ENCODE measurements around the gene SLC35E4. TPM values are rescaled to one million over a fixed set of nuclear protein-coding genes. Genes with fewer than 3 reads are reported as not detected.

Gene SLC35E4
- total and polyA plus RNA-seq, 2 donors (not counting 1 experiment from before 2014, with no cell fraction given), result 0.39 to 3.4 TPM

DNA sequence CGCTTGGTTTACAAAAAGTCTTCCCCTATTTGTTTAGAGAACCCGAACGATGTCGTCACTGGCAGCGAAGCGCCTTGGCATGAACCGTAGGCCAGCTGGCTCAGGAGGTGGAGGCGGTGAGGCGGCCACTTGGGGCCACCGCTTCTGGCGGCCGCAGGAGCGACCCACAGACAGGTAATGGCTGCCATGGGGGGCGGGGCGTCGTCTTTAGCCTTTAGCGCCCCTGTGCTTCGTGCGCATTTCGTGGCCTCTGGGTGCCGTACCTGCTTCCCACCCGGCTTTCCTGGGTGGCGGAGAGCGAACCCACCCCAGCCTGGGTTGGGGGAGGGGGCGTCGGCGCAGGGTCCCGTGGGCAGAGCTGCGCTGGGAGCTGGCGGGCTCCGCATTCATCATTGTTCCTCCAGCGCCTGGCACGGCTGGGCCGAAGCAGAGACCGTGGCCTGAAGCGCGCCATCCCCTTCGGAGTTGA lies 58.6 kb downstream of the SLC35E4 start:
- under 1% methylated on average over 38 of the region's 38 CpGs for WGBS (ENCODE audit: insufficient coverage)
- Mint-ChIP-seq H3K4me1 (peaks cover 7% of the 10 kb centered on the region), H3K27me3 (peaks cover 46% of the 10 kb centered on the region), H3K27ac (no peak overlapping the region), H3K9me3 (ENCODE audit: insufficient read depth) (no peaks in the 10 kb centered on the region), H3K4me3 (peak overlapping the region; percentile 93)
- Histone ChIP-seq H4K20me1 (ENCODE audit: control insufficient read depth, insufficient read depth, low read length, poor library complexity, severe bottlenecking) (no peaks in the 10 kb centered on the region), H3K4me1 (ENCODE audit: control insufficient read depth in 2 of 2, insufficient read depth in 2 of 2, low read length in 2 of 2) (peaks cover 7 to 12% of the 10 kb centered on the region in 2 donors), H3K27ac (ENCODE audit: low read length in 2 of 2) (peak overlapping the region in 1 of 2 donors; percentile 23), H3K9me3 (ENCODE audit: control extremely low read depth in 1 of 3, control insufficient read depth in 2 of 3, insufficient read depth in 1 of 3, low read length in 2 of 3) (no peaks in the 10 kb centered on the region), H3K9ac (ENCODE audit: low read length) (peak overlapping the region; percentile 68), H3K4me3 (ENCODE audit: control extremely low read depth in 1 of 5, extremely low read depth in 1 of 5, insufficient read depth in 1 of 5, low read depth in 2 of 5, low read length in 4 of 5) (peak overlapping the region in 4 of 5 experiments; percentile 49 to 72 (median 61)), H2AFZ (ENCODE audit: insufficient read depth, low read depth, low read length, poor library complexity, severe bottlenecking) (peak overlapping the region; percentile 91), H3K4me2 (replicated peaks; ENCODE audit: low read depth, low read length, poor library complexity, severe bottlenecking) (peak overlapping the region; percentile 96), H3K79me2 (ENCODE audit: control insufficient read depth, insufficient read depth, low read length) (no peaks in the 10 kb centered on the region), H3K27me3 (replicated peaks in 1 of 4; ENCODE audit: control extremely low read depth in 1 of 4, control insufficient read depth in 3 of 4, insufficient read depth in 4 of 4, low read length in 3 of 4) (peaks cover 0 to 38% (median 12%) of the 10 kb centered on the region in 4 experiments), H3K36me3 (replicated peaks in 1 of 2; ENCODE audit: control extremely low read depth in 1 of 2, control insufficient read depth in 1 of 2, extremely low read depth in 1 of 2, insufficient read depth in 2 of 2, low read length in 1 of 2) (no peaks in the 10 kb centered on the region)
- intact Hi-C loops (cut with micrococcal nuclease), result loop anchor here (1.0 to 2.0 kb wide), 2 partner anchors 26 to 87 kb away; partner anchors contain the start of gene TCN2
- ChIA-PET CTCF (interaction anchor here (0.7 to 1.6 kb wide), 2 partner anchors 226 to 799 kb away, joined by 3 read pairs; no protein-coding TSS in a partner anchor), POLR2A (no interaction called here)
- DNase-seq (peak; percentile 72), ATAC-seq (ENCODE audit: low read depth) (peak; percentile 73)
- TF ChIP-seq EZH2 (IDR thresholded peaks at IDR 0.05; ENCODE audit: borderline replicate concordance, insufficient read depth, low read depth, low read length, poor library complexity, severe bottlenecking), result no peak

DNA sequence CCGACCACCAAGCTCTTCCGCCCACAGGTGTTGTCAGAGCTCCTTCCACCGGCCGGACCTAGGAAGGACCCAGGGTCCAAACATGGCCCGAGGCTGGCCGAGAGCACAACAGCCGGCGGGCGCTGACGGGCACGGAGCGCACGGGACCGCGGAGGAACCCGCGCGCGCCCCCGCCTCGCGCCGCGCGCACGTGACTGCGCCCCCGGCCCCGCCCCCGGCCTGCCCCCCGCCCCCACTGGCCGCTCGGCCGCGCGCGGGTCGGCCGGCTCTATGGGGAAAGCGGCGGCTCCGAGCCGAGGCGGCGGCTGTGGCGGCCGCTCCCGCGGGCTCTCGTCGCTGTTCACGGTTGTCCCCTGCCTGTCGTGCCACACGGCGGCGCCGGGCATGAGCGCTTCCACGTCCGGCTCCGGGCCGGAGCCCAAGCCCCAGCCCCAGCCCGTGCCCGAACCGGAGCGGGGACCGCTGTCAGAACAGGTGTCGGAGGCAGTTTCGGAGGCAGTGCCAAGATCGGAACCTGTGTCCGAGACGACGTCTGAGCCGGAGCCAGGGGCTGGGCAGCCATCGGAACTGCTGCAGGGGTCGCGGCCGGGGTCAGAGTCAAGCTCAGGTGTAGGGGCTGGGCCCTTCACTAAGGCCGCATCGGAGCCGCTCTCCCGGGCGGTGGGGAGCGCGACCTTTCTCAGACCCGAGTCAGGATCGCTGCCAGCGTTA lies 59.2 kb downstream of the SLC35E4 start, which contains the start of gene OSBP2:
OSBP2 (plus strand) TSS at position 235 of the 711 bp plus-strand sequence; CDS start at position 271, 36 bp downstream.
- POLR2A ChIA-PET, result no interaction called here
- CTCF ChIA-PET, result interaction anchor here (1.6 kb wide), 1 partner anchor 225 kb away, joined by 3 read pairs; no protein-coding TSS in a partner anchor
- peak within 1 kb of the TSS in 1 of 2 donors; percentile 23 for H3K27ac ChIP-seq (ENCODE audit: low read length in 2 of 2)

More for the DNA sequence above, 59.2 kb downstream of the SLC35E4 start, which contains the start of gene OSBP2:
- Mint-ChIP-seq H3K4me1 (peaks cover 7% of the 10 kb centered on the region), H3K4me3 (peak within 1 kb of the TSS; percentile 93), H3K27ac (no peak within 1 kb of the TSS), H3K27me3 (peaks cover 46% of the 10 kb centered on the region), H3K9me3 (ENCODE audit: insufficient read depth) (no peaks in the 10 kb centered on the region)
- intact Hi-C loops (cut with micrococcal nuclease), result loop anchor here (1.0 to 2.0 kb wide), 2 partner anchors 26 to 88 kb away; partner anchors contain the start of gene TCN2
- ATAC-seq (ENCODE audit: low read depth) (peak; percentile 57), DNase-seq (peak; percentile 52)
- Histone ChIP-seq H3K9me3 (ENCODE audit: control extremely low read depth in 1 of 3, control insufficient read depth in 2 of 3, insufficient read depth in 1 of 3, low read length in 2 of 3) (no peaks in the 10 kb centered on the region), H3K4me3 (ENCODE audit: control extremely low read depth in 1 of 5, extremely low read depth in 1 of 5, insufficient read depth in 1 of 5, low read depth in 2 of 5, low read length in 4 of 5) (peak within 1 kb of the TSS in 4 of 5 experiments; percentile 49 to 72 (median 61)), H3K36me3 (replicated peaks in 1 of 2; ENCODE audit: control extremely low read depth in 1 of 2, control insufficient read depth in 1 of 2, extremely low read depth in 1 of 2, insufficient read depth in 2 of 2, low read length in 1 of 2) (no peaks in the 10 kb centered on the region), H3K9ac (ENCODE audit: low read length) (peak within 1 kb of the TSS; percentile 68), H3K4me2 (replicated peaks; ENCODE audit: low read depth, low read length, poor library complexity, severe bottlenecking) (peak within 1 kb of the TSS; percentile 96), H2AFZ (ENCODE audit: insufficient read depth, low read depth, low read length, poor library complexity, severe bottlenecking) (peak within 1 kb of the TSS; percentile 91), H3K4me1 (ENCODE audit: control insufficient read depth in 2 of 2, insufficient read depth in 2 of 2, low read length in 2 of 2) (peaks cover 7 to 12% of the 10 kb centered on the region in 2 donors), H4K20me1 (ENCODE audit: control insufficient read depth, insufficient read depth, low read length, poor library complexity, severe bottlenecking) (no peaks in the 10 kb centered on the region), H3K27me3 (replicated peaks in 1 of 4; ENCODE audit: control extremely low read depth in 1 of 4, control insufficient read depth in 3 of 4, insufficient read depth in 4 of 4, low read length in 3 of 4) (peaks cover 0 to 38% (median 12%) of the 10 kb centered on the region in 4 experiments), H3K79me2 (ENCODE audit: control insufficient read depth, insufficient read depth, low read length) (no peaks in the 10 kb centered on the region)
- 4% methylated on average over 78 of the region's 88 CpGs for WGBS (ENCODE audit: insufficient coverage)
- TF ChIP-seq, protein P1, sequence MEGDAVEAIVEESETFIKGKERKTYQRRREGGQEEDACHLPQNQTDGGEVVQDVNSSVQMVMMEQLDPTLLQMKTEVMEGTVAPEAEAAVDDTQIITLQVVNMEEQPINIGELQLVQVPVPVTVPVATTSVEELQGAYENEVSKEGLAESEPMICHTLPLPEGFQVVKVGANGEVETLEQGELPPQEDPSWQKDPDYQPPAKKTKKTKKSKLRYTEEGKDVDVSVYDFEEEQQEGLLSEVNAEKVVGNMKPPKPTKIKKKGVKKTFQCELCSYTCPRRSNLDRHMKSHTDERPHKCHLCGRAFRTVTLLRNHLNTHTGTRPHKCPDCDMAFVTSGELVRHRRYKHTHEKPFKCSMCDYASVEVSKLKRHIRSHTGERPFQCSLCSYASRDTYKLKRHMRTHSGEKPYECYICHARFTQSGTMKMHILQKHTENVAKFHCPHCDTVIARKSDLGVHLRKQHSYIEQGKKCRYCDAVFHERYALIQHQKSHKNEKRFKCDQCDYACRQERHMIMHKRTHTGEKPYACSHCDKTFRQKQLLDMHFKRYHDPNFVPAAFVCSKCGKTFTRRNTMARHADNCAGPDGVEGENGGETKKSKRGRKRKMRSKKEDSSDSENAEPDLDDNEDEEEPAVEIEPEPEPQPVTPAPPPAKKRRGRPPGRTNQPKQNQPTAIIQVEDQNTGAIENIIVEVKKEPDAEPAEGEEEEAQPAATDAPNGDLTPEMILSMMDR (IDR thresholded peaks at IDR 0.05), result no peak
- TF ChIP-seq EZH2 (IDR thresholded peaks at IDR 0.05; ENCODE audit: borderline replicate concordance, insufficient read depth, low read depth, low read length, poor library complexity, severe bottlenecking), result no peak
